ENCODE measurements around the gene MAGI1. TPM values are rescaled to one million over a fixed set of nuclear protein-coding genes. Genes with fewer than 3 reads are reported as not detected.

MAGI1 gene
- total RNA-seq, 1 donor from 2014 or later: 45.8 TPM

DNA sequence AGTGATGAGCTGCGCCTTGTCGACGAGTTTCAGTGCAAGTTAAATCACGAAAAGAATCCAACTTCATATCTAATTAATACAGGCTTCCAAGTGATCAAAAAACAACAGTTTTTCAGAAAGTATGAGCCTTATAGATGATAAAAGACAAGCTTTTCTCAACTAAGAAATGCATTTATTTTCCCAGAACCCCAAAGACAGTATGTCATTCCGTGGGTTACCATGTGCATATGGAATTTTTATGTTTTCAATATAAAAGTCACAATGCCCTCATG, 442.8 kb downstream of the MAGI1 start:
- H3K27me3 ChIP-seq: no peaks in the 10 kb centered on the region
- no peak overlapping the region for H3K27ac ChIP-seq
- H3K4me3 ChIP-seq: no peak overlapping the region
- no peaks in the 10 kb centered on the region for H3K36me3 ChIP-seq
- no peaks in the 10 kb centered on the region for H3K4me1 ChIP-seq
- ATAC-seq (no peak), DNase-seq (no peak)
- TF ChIP-seq, protein P1, sequence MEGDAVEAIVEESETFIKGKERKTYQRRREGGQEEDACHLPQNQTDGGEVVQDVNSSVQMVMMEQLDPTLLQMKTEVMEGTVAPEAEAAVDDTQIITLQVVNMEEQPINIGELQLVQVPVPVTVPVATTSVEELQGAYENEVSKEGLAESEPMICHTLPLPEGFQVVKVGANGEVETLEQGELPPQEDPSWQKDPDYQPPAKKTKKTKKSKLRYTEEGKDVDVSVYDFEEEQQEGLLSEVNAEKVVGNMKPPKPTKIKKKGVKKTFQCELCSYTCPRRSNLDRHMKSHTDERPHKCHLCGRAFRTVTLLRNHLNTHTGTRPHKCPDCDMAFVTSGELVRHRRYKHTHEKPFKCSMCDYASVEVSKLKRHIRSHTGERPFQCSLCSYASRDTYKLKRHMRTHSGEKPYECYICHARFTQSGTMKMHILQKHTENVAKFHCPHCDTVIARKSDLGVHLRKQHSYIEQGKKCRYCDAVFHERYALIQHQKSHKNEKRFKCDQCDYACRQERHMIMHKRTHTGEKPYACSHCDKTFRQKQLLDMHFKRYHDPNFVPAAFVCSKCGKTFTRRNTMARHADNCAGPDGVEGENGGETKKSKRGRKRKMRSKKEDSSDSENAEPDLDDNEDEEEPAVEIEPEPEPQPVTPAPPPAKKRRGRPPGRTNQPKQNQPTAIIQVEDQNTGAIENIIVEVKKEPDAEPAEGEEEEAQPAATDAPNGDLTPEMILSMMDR (IDR thresholded peaks at IDR 0.05): no peak
- intact Hi-C loops (cut with DNase I): no loop called here
- H3K9me3 ChIP-seq: no peaks in the 10 kb centered on the region

DNA sequence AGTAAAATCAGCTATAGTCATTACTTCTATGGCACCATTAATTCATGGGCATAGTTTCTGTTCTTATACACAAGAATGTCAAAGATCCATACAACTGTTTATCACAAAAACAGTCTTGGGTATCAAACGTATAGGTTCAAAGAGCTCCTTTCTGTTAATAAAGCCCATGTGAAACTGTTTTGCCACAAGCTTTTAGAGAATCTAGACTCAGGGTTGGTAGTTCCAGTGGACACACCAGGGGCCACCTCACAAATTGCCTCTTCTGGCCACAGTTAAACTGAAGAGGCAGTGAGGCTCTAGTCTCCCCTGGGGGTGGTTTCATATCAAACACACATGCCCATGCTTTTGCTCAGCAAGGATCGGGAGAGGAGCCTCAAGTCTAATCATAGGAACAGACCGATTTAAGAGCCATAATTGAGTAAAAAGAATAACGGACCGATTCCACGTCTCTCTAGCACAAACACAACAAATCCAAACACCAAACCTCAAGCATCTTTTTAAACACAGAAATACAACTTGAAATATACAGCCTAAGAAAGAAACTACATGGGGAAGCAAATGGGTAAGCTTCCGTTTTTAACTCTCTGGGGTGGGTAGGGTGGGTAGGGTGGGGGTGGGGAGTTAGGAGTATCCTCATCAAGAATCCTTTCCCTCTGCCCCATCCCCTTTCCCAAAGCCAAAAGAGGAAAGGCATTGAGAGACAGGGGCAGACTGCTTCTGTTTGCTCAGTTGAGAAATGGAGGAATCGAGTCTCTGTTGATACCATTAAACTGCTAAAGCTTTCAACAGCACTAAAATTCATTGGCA, 443.3 kb downstream of the MAGI1 start:
- no peaks in the 10 kb centered on the region for H3K9me3 ChIP-seq
- DNase-seq (no peak), ATAC-seq (no peak)
- H3K4me1 ChIP-seq: no peaks in the 10 kb centered on the region
- no peak overlapping the region for H3K4me3 ChIP-seq
- TF ChIP-seq, protein P1 (IDR thresholded peaks at IDR 0.05): no peak
- intact Hi-C loops (cut with DNase I): no loop called here
- H3K36me3 ChIP-seq: no peaks in the 10 kb centered on the region
- no peaks in the 10 kb centered on the region for H3K27me3 ChIP-seq
- H3K27ac ChIP-seq: no peak overlapping the region

DNA sequence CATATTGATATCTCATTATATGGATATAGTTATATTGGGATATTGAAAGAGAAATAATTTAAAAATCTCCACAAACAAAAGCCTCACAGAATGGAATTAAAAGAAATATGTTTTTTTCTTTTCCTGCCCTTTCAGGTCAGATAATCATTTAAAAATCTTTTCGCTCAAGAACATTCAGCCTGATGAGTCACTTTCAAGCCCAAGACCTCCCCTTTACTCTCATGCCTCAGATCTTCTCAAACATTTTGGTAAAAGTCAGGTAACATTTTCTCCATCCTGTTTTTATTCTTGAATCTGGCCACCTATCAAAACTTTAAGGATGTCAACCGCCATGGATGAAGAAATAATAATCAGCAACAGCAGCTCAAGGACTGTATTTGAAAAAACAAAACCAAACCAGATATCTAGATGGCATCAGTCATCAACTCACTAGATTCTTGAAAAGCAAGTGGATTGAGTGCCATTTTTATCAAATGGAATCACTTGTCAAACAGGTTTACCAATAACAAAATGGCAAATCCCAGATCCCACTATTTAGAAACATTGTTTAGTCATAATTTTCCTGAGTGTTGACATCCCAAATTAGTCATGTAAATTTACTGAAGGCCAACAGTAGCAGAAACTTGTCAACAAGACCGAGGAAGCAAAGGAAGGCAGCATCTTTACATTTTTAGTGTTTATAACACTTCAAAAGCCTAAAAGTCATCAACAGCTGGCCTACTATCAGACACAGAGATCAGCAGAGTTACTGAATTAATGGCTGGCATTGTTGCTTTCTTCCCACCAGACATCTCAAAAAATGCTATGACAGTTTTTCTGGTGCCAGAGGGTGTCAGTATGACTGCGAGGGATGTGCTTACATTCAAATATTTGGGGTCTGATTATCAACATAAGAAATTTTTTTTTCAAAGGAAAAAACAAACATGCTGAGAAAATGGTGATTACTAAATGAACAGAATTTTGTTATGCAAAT, 444.7 kb downstream of the MAGI1 start:
- Histone ChIP-seq H3K9me3 (no peaks in the 10 kb centered on the region), H3K4me1 (no peaks in the 10 kb centered on the region), H3K27ac (no peak overlapping the region), H3K36me3 (no peaks in the 10 kb centered on the region), H3K27me3 (no peaks in the 10 kb centered on the region), H3K4me3 (no peak overlapping the region)
- intact Hi-C loops (cut with DNase I): no loop called here
- ATAC-seq (no peak), DNase-seq (no peak)
- TF ChIP-seq, protein P1 (IDR thresholded peaks at IDR 0.05): no peak

DNA sequence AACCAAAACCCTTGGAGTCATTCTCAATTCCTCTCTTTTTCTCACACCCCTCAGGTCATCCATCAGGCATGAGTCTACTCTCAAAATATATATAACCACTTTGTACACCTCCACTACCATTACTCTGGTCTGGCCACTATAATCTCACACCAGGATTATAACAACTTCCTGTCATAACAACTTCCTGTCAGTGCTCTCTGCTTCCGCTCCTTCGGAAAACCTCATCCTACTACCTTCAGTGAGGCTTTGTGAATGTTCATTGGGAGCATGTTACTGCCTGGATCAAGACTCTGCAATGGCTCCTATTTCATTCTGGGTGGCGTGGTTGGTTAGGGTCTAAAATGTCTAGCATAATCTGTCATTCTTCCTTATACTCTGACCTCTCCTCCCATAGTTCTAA, 447.4 kb downstream of the MAGI1 start:
- ATAC-seq (no peak), DNase-seq (no peak)
- Histone ChIP-seq H3K4me1 (no peaks in the 10 kb centered on the region), H3K4me3 (no peak overlapping the region), H3K9me3 (no peaks in the 10 kb centered on the region), H3K27ac (no peak overlapping the region), H3K36me3 (no peaks in the 10 kb centered on the region), H3K27me3 (no peaks in the 10 kb centered on the region)
- intact Hi-C loops (cut with DNase I): no loop called here
- TF ChIP-seq, protein P1 (IDR thresholded peaks at IDR 0.05): no peak

DNA sequence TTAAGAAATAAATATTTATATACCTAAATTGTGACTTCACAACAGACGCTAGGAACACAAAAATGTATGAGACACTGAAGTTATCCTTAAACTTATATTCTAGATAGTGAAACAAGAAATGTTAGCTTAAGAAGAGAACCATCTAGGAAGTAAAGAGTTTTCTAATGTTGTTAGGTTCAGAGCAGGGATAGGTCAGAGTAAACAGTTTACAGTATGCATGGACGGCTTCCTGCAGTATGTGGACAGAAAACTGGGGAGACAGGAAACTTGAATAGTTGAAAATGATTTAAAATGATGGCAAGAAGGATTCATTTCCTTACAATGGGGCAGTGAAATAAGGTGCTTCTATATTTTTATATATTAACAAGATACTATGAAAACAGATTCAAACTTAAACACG, 449.8 kb downstream of the MAGI1 start:
- no peaks in the 10 kb centered on the region for H3K9me3 ChIP-seq
- no peaks in the 10 kb centered on the region for H3K36me3 ChIP-seq
- ATAC-seq (no peak), DNase-seq (no peak)
- TF ChIP-seq, protein P1 (IDR thresholded peaks at IDR 0.05): no peak
- no peak overlapping the region for H3K4me3 ChIP-seq
- no peaks in the 10 kb centered on the region for H3K4me1 ChIP-seq
- no peaks in the 10 kb centered on the region for H3K27me3 ChIP-seq
- intact Hi-C loops (cut with DNase I): no loop called here
- H3K27ac ChIP-seq: no peak overlapping the region
